Aorta (tissue), 5 donors: ENCODE measurements around the gene TBX4. TPM values are rescaled to one million over a fixed set of nuclear protein-coding genes. Genes with fewer than 3 reads are reported as not detected.

Experiments
- ATAC-seq: fragments of 200-7000 bp; cut with Tn5 transposase; one replicate; pipeline ENCODE4 v1.9.1; 2022; ENCODE audit warnings: moderate library complexity; ENCODE audit not compliant: low FRiP score
- DNase-seq, 2 donors: peaks; one replicate each; pipeline ENCODE4 v3.0.0-alpha.2; 2020
- H3K27ac ChIP-seq, 2 donors: one replicate each; pipeline ENCODE4 v1.5.1; 2013; ENCODE audit warnings: low read length in 2 of 2, mild to moderate bottlenecking in 2 of 2, moderate library complexity in 2 of 2, control low read depth in 1 of 2, inconsistent platforms in 1 of 2, low read depth in 1 of 2
- H3K27me3 ChIP-seq, 2 donors: one replicate each; pipeline ENCODE4 v1.6.1; 2013; ENCODE audit warnings: control low read depth in 1 of 2, low read length in 1 of 2, mild to moderate bottlenecking in 1 of 2, moderate library complexity in 1 of 2; ENCODE audit not compliant: insufficient read depth in 2 of 2, control insufficient read depth in 1 of 2
- H3K36me3 ChIP-seq, 2 donors: one replicate each; pipeline ENCODE4 v1.6.1; 2013; ENCODE audit warnings: control low read depth in 1 of 2, low read length in 1 of 2, mild to moderate bottlenecking in 1 of 2; ENCODE audit not compliant: insufficient read depth in 2 of 2, control insufficient read depth in 1 of 2
- H3K4me1 ChIP-seq, 2 donors: one replicate each; pipeline ENCODE4 v1.6.1; 2013; ENCODE audit warnings: low read length in 2 of 2, control low read depth in 1 of 2, mild to moderate bottlenecking in 1 of 2, moderate library complexity in 1 of 2; ENCODE audit not compliant: insufficient read depth in 2 of 2, control insufficient read depth in 1 of 2
- H3K4me3 ChIP-seq, 2 donors: one replicate each; pipeline ENCODE4 v1.5.1; 2013; ENCODE audit warnings: low read length in 2 of 2, control low read depth in 1 of 2, mild to moderate bottlenecking in 1 of 2
- H3K9me3 ChIP-seq: one replicate; pipeline ENCODE4 v1.6.1; 2013; ENCODE audit warnings: mild to moderate bottlenecking, low read length; ENCODE audit not compliant: control insufficient read depth
- WGBS, 2 donors: extraction: QIAGEN DNeasy Blood & Tissue Kit; methylation state at CpG; one replicate each; pipeline ENCODE4 v1.1.7; 2013; 5-methylcytosine and 5-hydroxymethylcytosine counted together
- intact Hi-C, 2 donors: fragments of 100-400 bp; cut with DNase I; formaldehyde crosslinking; loops; one replicate each; pipeline versions ENCODE4 v1.14.2 to v1.15.0; 2022
- polyA plus RNA-seq, 2 donors: library from polyadenylated mRNA; stranded (reverse); fragments of 200-250 nt; gene quantifications; one replicate each; pipeline ENCODE4 v1.2.3, GENCODE V29; 2013
- total RNA-seq, 2 donors: library from RNA; stranded (reverse); fragmentation: NEBNext Ultra II Directional; extraction: Animal tissue kit (Norgen Biotek cat#: 25700); gene quantifications; one replicate each; pipeline ENCODE4 v1.2.1, GENCODE V29; 2021
- donor health status: healthy with polysubstance abuse.
- donor health status: Bipolar disorder and iron deficiency.
- donor health status: DM: no; HTN: no; CAD: no.
- donor health status: DM: no; HTN: no; CAD: no.
- donor health status: DM: yes; HTN: yes; CAD: no.

TBX4 gene
- total and polyA plus RNA-seq, 4 donors, result 0.23 to 0.27 TPM; not detected in 2

GRCh38 chr17:61459939-61460718 lies 7.9 kb downstream of the TBX4 start:
- Histone ChIP-seq H3K4me3 (no peak overlapping the region), H3K4me1 (no peaks in the 10 kb centered on the region), H3K9me3 (no peaks in the 10 kb centered on the region), H3K27me3 (no peaks in the 10 kb centered on the region), H3K36me3 (no peaks in the 10 kb centered on the region), H3K27ac (no peak overlapping the region)
- DNase-seq (no peak), ATAC-seq (no peak)
- intact Hi-C loops, result loop anchor here in 1 of 2 donors (10.0 kb wide), 1 partner anchor 65 kb away; no protein-coding TSS in a partner anchor
- WGBS, 2 donors, result 93 to 95% methylated on average over 9 of the region's 9 CpGs

- ATAC-seq (no peak), DNase-seq (no peak)
- no peaks in the 10 kb centered on the region for H3K27me3 ChIP-seq
- H3K36me3 ChIP-seq, result no peaks in the 10 kb centered on the region
- H3K27ac ChIP-seq, result no peak overlapping the region
- H3K4me3 ChIP-seq, result no peak overlapping the region
- H3K9me3 ChIP-seq, result no peaks in the 10 kb centered on the region
- no peaks in the 10 kb centered on the region for H3K4me1 ChIP-seq
- WGBS, 2 donors, result 71 to 83% methylated on average over 12 of the region's 12 CpGs
- intact Hi-C loops, result loop anchor here in 1 of 2 donors (10.0 kb wide), 1 partner anchor 64 kb away; no protein-coding TSS in a partner anchor
These were observed 8.8 kb downstream of the TBX4 start for GRCh38 chr17:61460796-61461585.

- intact Hi-C loops, result loop anchor here in 1 of 2 donors (10.0 kb wide), 1 partner anchor 63 kb away; no protein-coding TSS in a partner anchor
- WGBS, 2 donors, result 26 to 31% methylated on average over 7 of the region's 7 CpGs
- Histone ChIP-seq H3K4me3 (peak overlapping the region in 1 of 2 donors; percentile 15), H3K4me1 (no peaks in the 10 kb centered on the region), H3K9me3 (no peaks in the 10 kb centered on the region), H3K36me3 (no peaks in the 10 kb centered on the region), H3K27me3 (no peaks in the 10 kb centered on the region), H3K27ac (no peak overlapping the region)
- ATAC-seq (no peak), DNase-seq (no peak)
These were observed 9.4 kb downstream of the TBX4 start for GRCh38 chr17:61461586-61461966.

- Histone ChIP-seq H3K9me3 (no peaks in the 10 kb centered on the region), H3K27ac (no peak overlapping the region), H3K36me3 (no peaks in the 10 kb centered on the region), H3K4me3 (peak overlapping the region in 1 of 2 donors; percentile 15), H3K27me3 (no peaks in the 10 kb centered on the region), H3K4me1 (no peaks in the 10 kb centered on the region)
- WGBS, 2 donors, result 4 to 10% methylated on average over 49 to 55 of the region's 55 CpGs
- DNase-seq (peak in 1 of 2 donors; percentile 77), ATAC-seq (no peak)
- intact Hi-C loops, result loop anchor here in 1 of 2 donors (10.0 kb wide), 1 partner anchor 63 kb away; no protein-coding TSS in a partner anchor
These were observed 9.9 kb downstream of the TBX4 start for GRCh38 chr17:61461967-61462718.

GRCh38 chr17:61462719-61463315 lies 10.6 kb downstream of the TBX4 start:
- no peak overlapping the region for H3K27ac ChIP-seq
- H3K4me3 ChIP-seq, result no peak overlapping the region
- WGBS, 2 donors, result 75 to 77% methylated on average over 10 of the region's 10 CpGs
- no peaks in the 10 kb centered on the region for H3K4me1 ChIP-seq
- no peak for ATAC-seq
- DNase-seq, result no peak
- H3K27me3 ChIP-seq, result no peaks in the 10 kb centered on the region
- no peaks in the 10 kb centered on the region for H3K9me3 ChIP-seq
- no peaks in the 10 kb centered on the region for H3K36me3 ChIP-seq
- intact Hi-C loops, result loop anchor here in 1 of 2 donors (10.0 kb wide), 1 partner anchor 62 kb away; no protein-coding TSS in a partner anchor

GRCh38 chr17:61463316-61464129 lies 11.3 kb downstream of the TBX4 start:
- Histone ChIP-seq H3K27ac (no peak overlapping the region), H3K4me3 (no peak overlapping the region), H3K27me3 (no peaks in the 10 kb centered on the region), H3K4me1 (no peaks in the 10 kb centered on the region), H3K9me3 (no peaks in the 10 kb centered on the region), H3K36me3 (no peaks in the 10 kb centered on the region)
- ATAC-seq, result no peak
- intact Hi-C loops, result loop anchor here in 1 of 2 donors (10.0 kb wide), 1 partner anchor 61 kb away; no protein-coding TSS in a partner anchor
- peak in 1 of 2 donors; percentile 68 for DNase-seq
- WGBS, 2 donors, result 88 to 92% methylated on average over 12 of the region's 12 CpGs

GRCh38 chr17:61464130-61464842 lies 12.1 kb downstream of the TBX4 start:
- Histone ChIP-seq H3K27me3 (no peaks in the 10 kb centered on the region), H3K4me1 (no peaks in the 10 kb centered on the region), H3K4me3 (no peak overlapping the region), H3K36me3 (no peaks in the 10 kb centered on the region), H3K9me3 (no peaks in the 10 kb centered on the region), H3K27ac (no peak overlapping the region)
- 94 to 95% methylated on average over 21 of the region's 21 CpGs for WGBS, 2 donors
- DNase-seq (peak in 1 of 2 donors; percentile 67), ATAC-seq (no peak)
- intact Hi-C loops, result loop anchor here in 1 of 2 donors (10.0 kb wide), 1 partner anchor 61 kb away; no protein-coding TSS in a partner anchor
